Measurements from ENCODE around the gene TRAPPC12.

TRAPPC12 gene

DNA sequence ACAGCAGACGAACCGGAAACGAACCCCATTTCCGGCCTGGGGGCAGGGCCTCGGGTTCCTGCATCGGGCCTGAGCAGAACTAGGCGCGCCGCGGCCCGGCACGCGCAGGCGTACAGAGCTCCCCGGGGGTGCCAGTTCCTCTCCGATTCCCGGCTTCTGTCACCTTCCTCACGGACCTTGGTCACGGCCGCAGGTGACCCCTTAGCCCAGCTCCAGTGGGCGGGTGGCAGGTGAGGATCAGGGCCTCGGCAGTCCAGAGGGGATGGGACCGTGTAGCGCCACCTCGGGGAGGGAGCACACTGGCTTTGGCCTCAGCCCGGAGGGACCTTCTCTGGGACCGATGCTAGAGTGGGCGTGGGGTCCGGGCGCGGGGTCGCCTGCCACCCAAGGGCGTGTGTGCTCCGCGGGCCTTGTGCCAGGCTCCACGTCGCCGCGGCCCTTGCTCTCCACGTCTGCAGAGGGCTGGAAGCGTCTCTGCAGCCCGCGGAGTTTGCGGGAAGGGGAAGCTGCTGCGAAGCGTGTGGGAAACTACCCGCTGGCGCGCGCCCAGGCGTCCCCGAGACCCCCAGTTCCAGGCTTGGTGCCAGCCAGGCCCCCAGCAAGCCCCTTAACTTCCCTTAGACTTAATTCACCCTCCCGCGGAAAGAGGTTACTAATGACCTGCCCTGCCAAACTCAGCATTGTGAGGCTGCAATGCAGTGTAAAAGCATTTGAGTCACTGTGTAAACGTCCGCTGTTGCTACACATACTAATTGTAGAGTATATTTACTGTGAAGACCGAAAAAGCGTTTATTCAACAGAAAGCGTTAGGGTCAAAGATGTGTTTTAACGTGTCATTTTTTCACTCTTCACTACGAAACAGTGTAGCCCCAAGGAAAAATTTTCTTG lies at the start of gene TRAPPC12:
TSS of gene TRAPPC12 (plus strand) at position 48 of the 888 bp plus-strand sequence. CDS start 7,930 bp downstream, outside the sequence.
- TF ChIP-seq, protein P1, sequence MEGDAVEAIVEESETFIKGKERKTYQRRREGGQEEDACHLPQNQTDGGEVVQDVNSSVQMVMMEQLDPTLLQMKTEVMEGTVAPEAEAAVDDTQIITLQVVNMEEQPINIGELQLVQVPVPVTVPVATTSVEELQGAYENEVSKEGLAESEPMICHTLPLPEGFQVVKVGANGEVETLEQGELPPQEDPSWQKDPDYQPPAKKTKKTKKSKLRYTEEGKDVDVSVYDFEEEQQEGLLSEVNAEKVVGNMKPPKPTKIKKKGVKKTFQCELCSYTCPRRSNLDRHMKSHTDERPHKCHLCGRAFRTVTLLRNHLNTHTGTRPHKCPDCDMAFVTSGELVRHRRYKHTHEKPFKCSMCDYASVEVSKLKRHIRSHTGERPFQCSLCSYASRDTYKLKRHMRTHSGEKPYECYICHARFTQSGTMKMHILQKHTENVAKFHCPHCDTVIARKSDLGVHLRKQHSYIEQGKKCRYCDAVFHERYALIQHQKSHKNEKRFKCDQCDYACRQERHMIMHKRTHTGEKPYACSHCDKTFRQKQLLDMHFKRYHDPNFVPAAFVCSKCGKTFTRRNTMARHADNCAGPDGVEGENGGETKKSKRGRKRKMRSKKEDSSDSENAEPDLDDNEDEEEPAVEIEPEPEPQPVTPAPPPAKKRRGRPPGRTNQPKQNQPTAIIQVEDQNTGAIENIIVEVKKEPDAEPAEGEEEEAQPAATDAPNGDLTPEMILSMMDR (conservative IDR thresholded peaks at IDR 0.05; ENCODE audit: low read length), result peak; percentile 51

GRCh38 chr2:3332133-3332532 lies 47.4 kb upstream of the TRAPPC12 start:
- TF ChIP-seq, protein P1 (conservative IDR thresholded peaks at IDR 0.05; ENCODE audit: low read length), result no peak
- no peak for DNase-seq (ENCODE audit: low read depth)
- no peak overlapping the region for H3K4me3 ChIP-seq (ENCODE audit: low read length)

More for the DNA sequence above, at the start of gene TRAPPC12:
- peak within 1 kb of the TSS; percentile 99 for H3K4me3 ChIP-seq (ENCODE audit: low read length)
- DNase-seq (ENCODE audit: low read depth), result peak; percentile 82

DNA sequence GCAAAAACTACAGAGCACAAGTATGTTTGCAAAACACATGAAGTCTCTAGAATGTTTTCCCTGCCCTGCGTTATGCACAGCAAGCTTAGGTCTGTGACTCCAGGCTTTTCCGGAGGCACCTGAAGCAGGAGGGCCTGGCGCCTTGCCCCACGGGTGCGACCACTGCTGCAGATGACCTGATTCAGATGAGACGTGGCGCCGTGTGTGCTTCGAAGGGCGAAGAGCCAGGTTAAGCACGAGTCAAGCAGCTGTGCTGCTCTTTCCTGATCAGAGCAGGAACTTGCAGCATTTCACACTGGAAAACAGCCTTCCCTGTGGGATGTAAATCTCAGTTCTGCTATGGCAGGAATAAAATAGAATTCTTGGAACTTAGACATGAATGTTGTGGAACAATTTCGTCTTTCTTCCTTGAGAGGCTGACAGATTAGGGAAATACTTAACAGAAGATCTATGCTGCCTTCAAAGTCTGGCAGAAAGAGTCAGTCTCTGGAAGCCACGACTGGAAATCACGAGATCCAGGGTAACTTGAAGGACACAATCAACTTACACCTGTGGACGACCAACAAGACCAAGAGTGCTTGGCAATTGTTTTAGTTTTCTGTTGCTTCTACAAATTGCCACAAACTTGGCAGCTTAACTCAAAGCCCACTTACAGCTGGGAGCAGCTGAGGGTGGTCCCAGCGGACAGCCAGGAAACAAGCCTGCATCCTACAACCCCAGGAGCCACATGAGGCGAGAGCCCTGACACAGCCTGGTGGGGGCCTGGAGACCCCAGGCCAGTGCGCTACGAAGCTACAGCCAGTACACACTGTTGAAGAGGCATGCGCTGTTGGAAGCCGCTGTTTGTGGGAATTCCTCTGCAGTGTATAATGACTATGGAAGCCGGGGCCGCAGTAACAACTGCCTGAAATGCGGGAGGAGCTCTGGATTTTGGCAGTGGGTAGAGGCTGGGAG lies 44.8 kb upstream of the TRAPPC12 start:
- peak; percentile 30 for DNase-seq (ENCODE audit: low read depth)
- no peak overlapping the region for H3K4me3 ChIP-seq (ENCODE audit: low read length)
- TF ChIP-seq, protein P1 (conservative IDR thresholded peaks at IDR 0.05; ENCODE audit: low read length), result no peak

- no peak overlapping the region for H3K4me3 ChIP-seq (ENCODE audit: low read length)
- no peak for DNase-seq (ENCODE audit: low read depth)
- TF ChIP-seq, protein P1 (conservative IDR thresholded peaks at IDR 0.05; ENCODE audit: low read length), result no peak
These were observed 42.6 kb upstream of the TRAPPC12 start for GRCh38 chr2:3336844-3337243.

DNA sequence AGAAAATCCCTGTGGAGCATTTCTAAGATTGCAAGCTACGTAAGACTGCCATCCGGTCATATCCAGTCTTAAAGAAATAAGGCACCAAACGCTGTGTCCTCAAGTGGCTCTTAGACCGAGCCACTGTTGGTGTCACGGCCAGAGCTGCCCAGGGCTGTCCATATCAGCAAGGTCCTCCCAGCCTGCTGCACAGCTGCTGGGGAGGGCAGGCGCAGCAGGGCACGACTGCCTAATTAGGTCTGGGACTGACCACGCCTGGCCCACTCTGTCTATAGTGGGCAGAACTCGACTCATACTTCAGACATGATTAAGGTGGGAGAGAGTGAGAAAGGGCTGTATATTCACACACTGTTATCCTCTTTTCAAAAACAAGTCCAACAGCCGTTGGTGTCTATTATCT lies 41.2 kb upstream of the TRAPPC12 start:
- DNase-seq (ENCODE audit: low read depth), result no peak
- H3K4me3 ChIP-seq (ENCODE audit: low read length), result no peak overlapping the region
- TF ChIP-seq, protein P1 (conservative IDR thresholded peaks at IDR 0.05; ENCODE audit: low read length), result no peak

GRCh38 chr2:3340144-3340543 lies 39.4 kb upstream of the TRAPPC12 start:
- TF ChIP-seq, protein P1 (conservative IDR thresholded peaks at IDR 0.05; ENCODE audit: low read length), result no peak
- no peak for DNase-seq (ENCODE audit: low read depth)
- no peak overlapping the region for H3K4me3 ChIP-seq (ENCODE audit: low read length)

All from AG10803 (cell line).